Stimulated activated naive CD8-positive, alpha-beta T cell treated with anti-CD3 and anti-CD28 coated beads, Interleukin-15, Interleukin-2, amounts not matched to agents 100 ng/mL and 50 ng/mL, for 24 hours (primary cell): Measurements from ENCODE around the gene CCDC32.
A peak's percentile ranks its signal among the peaks of the same experiment; 100 is the strongest.

ENCODE experiments used
- H3K27ac Mint-ChIP-seq: one replicate; pipeline ENCODE4 v1.8.0; 2021; ENCODE audit warnings: mild to moderate bottlenecking, mixed read lengths
- H3K27me3 Mint-ChIP-seq: one replicate; pipeline ENCODE4 v1.8.0; 2021; ENCODE audit warnings: mixed read lengths
- H3K36me3 Mint-ChIP-seq: one replicate; pipeline ENCODE4 v1.8.0; 2021; ENCODE audit warnings: low read depth, mixed read lengths
- H3K4me1 Mint-ChIP-seq: one replicate; pipeline ENCODE4 v1.8.0; 2021; ENCODE audit warnings: low read depth, mixed read lengths
- H3K4me3 Mint-ChIP-seq: one replicate; pipeline ENCODE4 v1.8.0; 2021; ENCODE audit warnings: mild to moderate bottlenecking, mixed read lengths
- H3K9me3 Mint-ChIP-seq: one replicate; pipeline ENCODE4 v1.8.0; 2021; ENCODE audit warnings: mixed read lengths

CCDC32 gene

GRCh38 chr15:40564591-40565332 lies at the start of gene CCDC32:
CCDC32 (minus strand) TSS chr15:40565042; CDS start chr15:40563015, 2,027 bp downstream.
- Mint-ChIP-seq H3K9me3 (no peaks in the 10 kb centered on the region), H3K27me3 (no peaks in the 10 kb centered on the region), H3K27ac (peak within 1 kb of the TSS; percentile 87), H3K36me3 (peaks cover 20% of the 10 kb centered on the region), H3K4me3 (peak within 1 kb of the TSS; percentile 95), H3K4me1 (peaks cover 68% of the 10 kb centered on the region)

GRCh38 chr15:40613080-40613479 lies 48.2 kb upstream of the CCDC32 start:
- Mint-ChIP-seq H3K36me3 (peaks cover 16% of the 10 kb centered on the region), H3K4me1 (no peaks in the 10 kb centered on the region), H3K27ac (no peak overlapping the region), H3K9me3 (no peaks in the 10 kb centered on the region), H3K27me3 (no peaks in the 10 kb centered on the region), H3K4me3 (no peak overlapping the region)

- Mint-ChIP-seq H3K36me3 (peaks cover 14% of the 10 kb centered on the region), H3K4me1 (no peaks in the 10 kb centered on the region), H3K27ac (no peak overlapping the region), H3K27me3 (no peaks in the 10 kb centered on the region), H3K4me3 (no peak overlapping the region), H3K9me3 (no peaks in the 10 kb centered on the region)
These were observed 39.1 kb upstream of the CCDC32 start for GRCh38 chr15:40603935-40604334.

GRCh38 chr15:40600956-40601355 lies 36.1 kb upstream of the CCDC32 start:
- no peak overlapping the region for H3K27ac Mint-ChIP-seq
- no peaks in the 10 kb centered on the region for H3K27me3 Mint-ChIP-seq

GRCh38 chr15:40598672-40599071 lies 33.8 kb upstream of the CCDC32 start:
- Mint-ChIP-seq H3K4me1 (peaks cover 9% of the 10 kb centered on the region), H3K36me3 (no peaks in the 10 kb centered on the region), H3K27ac (no peak overlapping the region), H3K4me3 (no peak overlapping the region), H3K27me3 (peaks cover 4% of the 10 kb centered on the region), H3K9me3 (no peaks in the 10 kb centered on the region)

More at GRCh38 chr15:40600956-40601355, 36.1 kb upstream of the CCDC32 start:
- Mint-ChIP-seq H3K4me3 (no peak overlapping the region), H3K36me3 (peaks cover 4% of the 10 kb centered on the region), H3K4me1 (no peaks in the 10 kb centered on the region), H3K9me3 (no peaks in the 10 kb centered on the region)

GRCh38 chr15:40598126-40598525 lies 33.3 kb upstream of the CCDC32 start:
- Mint-ChIP-seq H3K27ac (no peak overlapping the region), H3K9me3 (no peaks in the 10 kb centered on the region), H3K36me3 (no peaks in the 10 kb centered on the region)

GRCh38 chr15:40597024-40597423 lies 32.2 kb upstream of the CCDC32 start:
- no peak overlapping the region for H3K4me3 Mint-ChIP-seq
- no peak overlapping the region for H3K27ac Mint-ChIP-seq
- peaks cover 4% of the 10 kb centered on the region for H3K27me3 Mint-ChIP-seq
- no peaks in the 10 kb centered on the region for H3K9me3 Mint-ChIP-seq
- H3K36me3 Mint-ChIP-seq = no peaks in the 10 kb centered on the region
- peaks cover 19% of the 10 kb centered on the region for H3K4me1 Mint-ChIP-seq

More at GRCh38 chr15:40598126-40598525, 33.3 kb upstream of the CCDC32 start:
- Mint-ChIP-seq H3K27me3 (peaks cover 4% of the 10 kb centered on the region), H3K4me3 (no peak overlapping the region), H3K4me1 (peaks cover 14% of the 10 kb centered on the region)

- H3K4me1 Mint-ChIP-seq = peaks cover 19% of the 10 kb centered on the region
- no peaks in the 10 kb centered on the region for H3K36me3 Mint-ChIP-seq
- no peak overlapping the region for H3K4me3 Mint-ChIP-seq
- peaks cover 4% of the 10 kb centered on the region for H3K27me3 Mint-ChIP-seq
- no peak overlapping the region for H3K27ac Mint-ChIP-seq
- H3K9me3 Mint-ChIP-seq = no peaks in the 10 kb centered on the region
These were observed 30.9 kb upstream of the CCDC32 start for GRCh38 chr15:40595773-40596172.

GRCh38 chr15:40595219-40595618 lies 30.4 kb upstream of the CCDC32 start:
- peaks cover 4% of the 10 kb centered on the region for H3K27me3 Mint-ChIP-seq
- H3K4me3 Mint-ChIP-seq = peak overlapping the region; percentile 91
- no peak overlapping the region for H3K27ac Mint-ChIP-seq
- peaks cover 24% of the 10 kb centered on the region for H3K4me1 Mint-ChIP-seq
- H3K36me3 Mint-ChIP-seq = no peaks in the 10 kb centered on the region
- H3K9me3 Mint-ChIP-seq = no peaks in the 10 kb centered on the region

GRCh38 chr15:40594429-40594836 lies 29.6 kb upstream of the CCDC32 start:
- H3K4me1 Mint-ChIP-seq = peaks cover 29% of the 10 kb centered on the region
- H3K27ac Mint-ChIP-seq = peak overlapping the region; percentile 96
- no peaks in the 10 kb centered on the region for H3K9me3 Mint-ChIP-seq
- no peaks in the 10 kb centered on the region for H3K36me3 Mint-ChIP-seq
- H3K4me3 Mint-ChIP-seq = peak overlapping the region; percentile 91
- H3K27me3 Mint-ChIP-seq = peaks cover 4% of the 10 kb centered on the region

GRCh38 chr15:40593588-40594428 lies 29.0 kb upstream of the CCDC32 start, which contains the start of gene KNL1:
KNL1 (plus strand) TSS chr15:40594249; CDS start chr15:40602932, 8,683 bp downstream.
- Mint-ChIP-seq H3K36me3 (no peaks in the 10 kb centered on the region), H3K27me3 (peaks cover 4% of the 10 kb centered on the region), H3K9me3 (no peaks in the 10 kb centered on the region), H3K4me1 (peaks cover 30% of the 10 kb centered on the region), H3K27ac (peak within 1 kb of the TSS; percentile 96), H3K4me3 (peak within 1 kb of the TSS; percentile 91)

- Mint-ChIP-seq H3K36me3 (no peaks in the 10 kb centered on the region), H3K4me3 (peak overlapping the region; percentile 91), H3K27me3 (peaks cover 4% of the 10 kb centered on the region), H3K9me3 (no peaks in the 10 kb centered on the region), H3K4me1 (peaks cover 30% of the 10 kb centered on the region), H3K27ac (peak overlapping the region; percentile 96)
These were observed 28.3 kb upstream of the CCDC32 start for GRCh38 chr15:40593165-40593564.

GRCh38 chr15:40591389-40591788 lies 26.5 kb upstream of the CCDC32 start:
- Mint-ChIP-seq H3K27ac (no peak overlapping the region), H3K4me1 (peaks cover 30% of the 10 kb centered on the region), H3K27me3 (peaks cover 4% of the 10 kb centered on the region), H3K36me3 (no peaks in the 10 kb centered on the region), H3K9me3 (no peaks in the 10 kb centered on the region), H3K4me3 (no peak overlapping the region)

- Mint-ChIP-seq H3K4me3 (peak overlapping the region; percentile 86), H3K27me3 (peaks cover 4% of the 10 kb centered on the region), H3K9me3 (no peaks in the 10 kb centered on the region), H3K4me1 (peaks cover 30% of the 10 kb centered on the region), H3K27ac (peak overlapping the region; percentile 72), H3K36me3 (no peaks in the 10 kb centered on the region)
These were observed 25.8 kb upstream of the CCDC32 start for GRCh38 chr15:40590667-40591050.

- H3K4me1 Mint-ChIP-seq = no peaks in the 10 kb centered on the region
- no peaks in the 10 kb centered on the region for H3K27me3 Mint-ChIP-seq
- H3K27ac Mint-ChIP-seq = no peak overlapping the region
- no peaks in the 10 kb centered on the region for H3K9me3 Mint-ChIP-seq
- H3K4me3 Mint-ChIP-seq = no peak overlapping the region
- H3K36me3 Mint-ChIP-seq = no peaks in the 10 kb centered on the region
These were observed 19.3 kb upstream of the CCDC32 start for GRCh38 chr15:40584191-40584590.
